ENCODE results near the gene ZNF804B.

ZNF804B gene

GRCh38 chr7:88967432-88967831 is 207.9 kb downstream of the ZNF804B start:
- no peak for DNase-seq (ENCODE audit: low read depth in 2 of 2)

GRCh38 chr7:88969167-88969566 is 209.7 kb downstream of the ZNF804B start:
- no peak for DNase-seq (ENCODE audit: low read depth in 2 of 2)

GRCh38 chr7:88985295-88985694 is 225.8 kb downstream of the ZNF804B start:
- DNase-seq (ENCODE audit: low read depth in 2 of 2), result no peak

- no peak for DNase-seq (ENCODE audit: low read depth in 2 of 2)
Measured at GRCh38 chr7:89001306-89001705, 241.8 kb downstream of the ZNF804B start.

- DNase-seq (ENCODE audit: low read depth in 2 of 2), result no peak
Measured at GRCh38 chr7:89002981-89003956, 243.8 kb downstream of the ZNF804B start.

- no peak for DNase-seq (ENCODE audit: low read depth in 2 of 2)
Measured at GRCh38 chr7:89012016-89012415, 252.5 kb downstream of the ZNF804B start.

- no peak for DNase-seq (ENCODE audit: low read depth in 2 of 2)
Measured at GRCh38 chr7:89017695-89018094, 258.2 kb downstream of the ZNF804B start.

GRCh38 chr7:89021741-89022140 is 262.2 kb downstream of the ZNF804B start:
- DNase-seq (ENCODE audit: low read depth in 2 of 2), result no peak

GRCh38 chr7:89023206-89023605 is 263.7 kb downstream of the ZNF804B start:
- DNase-seq (ENCODE audit: low read depth in 2 of 2), result peak; percentile 9 to 11

- peak; percentile 36 to 38 for DNase-seq (ENCODE audit: low read depth in 2 of 2)
Measured at GRCh38 chr7:89023877-89024276, 264.4 kb downstream of the ZNF804B start.

GRCh38 chr7:89027781-89028180 is 268.3 kb downstream of the ZNF804B start:
- DNase-seq (ENCODE audit: low read depth in 2 of 2), result no peak

GRCh38 chr7:89028319-89028718 is 268.8 kb downstream of the ZNF804B start:
- no peak for DNase-seq (ENCODE audit: low read depth in 2 of 2)

- DNase-seq (ENCODE audit: low read depth in 2 of 2), result peak; percentile 40 to 47
Measured at GRCh38 chr7:89029864-89030263, 270.4 kb downstream of the ZNF804B start.

GRCh38 chr7:89041240-89041639 is 281.7 kb downstream of the ZNF804B start:
- DNase-seq (ENCODE audit: low read depth in 2 of 2), result no peak

- no peak for DNase-seq (ENCODE audit: low read depth in 2 of 2)
Measured at GRCh38 chr7:89042940-89043339, 283.4 kb downstream of the ZNF804B start.

GRCh38 chr7:89049043-89049442 is 289.5 kb downstream of the ZNF804B start:
- DNase-seq (ENCODE audit: low read depth in 2 of 2), result no peak

GRCh38 chr7:89053130-89053529 is 293.6 kb downstream of the ZNF804B start:
- DNase-seq (ENCODE audit: low read depth in 2 of 2), result no peak

GRCh38 chr7:89054361-89054760 is 294.9 kb downstream of the ZNF804B start:
- no peak for DNase-seq (ENCODE audit: low read depth in 2 of 2)

- DNase-seq (ENCODE audit: low read depth in 2 of 2), result no peak
Measured at GRCh38 chr7:89060234-89060633, 300.7 kb downstream of the ZNF804B start.

- no peak for DNase-seq (ENCODE audit: low read depth in 2 of 2)
Measured at GRCh38 chr7:89064831-89065230, 305.3 kb downstream of the ZNF804B start.

- no peak for DNase-seq (ENCODE audit: low read depth in 2 of 2)
Measured at GRCh38 chr7:89067048-89067447, 307.5 kb downstream of the ZNF804B start.

- peak; percentile 8 to 15 for DNase-seq (ENCODE audit: low read depth in 2 of 2)
Measured at GRCh38 chr7:89072081-89072480, 312.6 kb downstream of the ZNF804B start.

GRCh38 chr7:89073776-89074175 is 314.3 kb downstream of the ZNF804B start:
- no peak for DNase-seq (ENCODE audit: low read depth in 2 of 2)

All from fibroblast of skin of left quadriceps (primary cell).